WTC11 (cell line): ENCODE results near the gene MIAT. TPM values are rescaled to one million over a fixed set of nuclear protein-coding genes. Genes with fewer than 3 reads are reported as not detected.

Experiments
- ATAC-seq: fragments of 200-7000 bp; cut with Tn5 transposase; 2 replicates; pipeline ENCODE4 v1.10.0; 2021; ENCODE audit warnings: mild to moderate bottlenecking, moderate library complexity
- CTCF ChIA-PET: fragments of 300-600 bp; sonication (Branson Sonifier 250); formaldehyde crosslinking; loops from one replicate; lab custom pipeline; 2021; ENCODE audit warnings: antibody characterized with exemption; lab: Charles Lee
- POLR2A ChIA-PET: fragments of 350-600 bp; sonication (Branson Sonifier 250); formaldehyde crosslinking; loops from one replicate; lab custom pipeline; 2021; ENCODE audit warnings: antibody characterized with exemption; lab: Charles Lee
- DNase-seq: peaks from one replicate; pipeline ENCODE4 v3.0.0; 2021; ENCODE audit warnings: low spot score
- H3K27ac Mint-ChIP-seq: 2 replicates; pipeline ENCODE4 v1.8.0; 2021; ENCODE audit warnings: mixed read lengths
- H3K27me3 Mint-ChIP-seq: 2 replicates; pipeline ENCODE4 v1.8.0; 2021; ENCODE audit warnings: low read depth, mild to moderate bottlenecking, moderate library complexity, mixed read lengths
- H3K36me3 Mint-ChIP-seq: 2 replicates; pipeline ENCODE4 v1.8.0; 2021; ENCODE audit warnings: mixed read lengths
- H3K4me1 Mint-ChIP-seq: 2 replicates; pipeline ENCODE4 v1.8.0; 2022; ENCODE audit warnings: mixed read lengths
- H3K4me3 Mint-ChIP-seq: 2 replicates; pipeline ENCODE4 v1.8.0; 2021; ENCODE audit warnings: mild to moderate bottlenecking, moderate library complexity, mixed read lengths
- H3K9me3 Mint-ChIP-seq: 2 replicates; pipeline ENCODE4 v1.8.0; 2021; ENCODE audit warnings: mixed read lengths
- ATF2 ChIP-seq: sonication (generic); formaldehyde crosslinking; IDR thresholded peaks from 2 replicates; pipeline ENCODE4 v1.8.1; 2022; ENCODE audit warnings: low read depth, missing genetic modification reagents, borderline replicate concordance
- CREB1 ChIP-seq: sonication (generic); formaldehyde crosslinking; IDR thresholded peaks from 2 replicates; pipeline ENCODE4 v1.8.0; 2023; ENCODE audit warnings: mild to moderate bottlenecking, missing genetic modification reagents
- CTCF ChIP-seq: fragments of 200-600 bp; IDR thresholded peaks from 2 replicates; pipeline ENCODE4 v1.8.0; 2022; ENCODE audit warnings: antibody characterized with exemption
- E2F1 ChIP-seq: sonication (generic); formaldehyde crosslinking; IDR thresholded peaks from 2 replicates; pipeline ENCODE4 v1.8.0; 2022; ENCODE audit warnings: mild to moderate bottlenecking, missing genetic modification reagents
- ETV6 ChIP-seq: sonication (generic); formaldehyde crosslinking; IDR thresholded peaks from 2 replicates; pipeline ENCODE4 v1.8.1; 2022; ENCODE audit warnings: mild to moderate bottlenecking, missing genetic modification reagents
- FOXJ3 ChIP-seq: sonication (generic); formaldehyde crosslinking; IDR thresholded peaks from 2 replicates; pipeline ENCODE4 v1.9.0; 2021; ENCODE audit warnings: missing genetic modification reagents, mild to moderate bottlenecking, borderline replicate concordance
- FOXK1 ChIP-seq: sonication (generic); formaldehyde crosslinking; IDR thresholded peaks from 2 replicates; pipeline ENCODE4 v1.8.0; 2022; ENCODE audit warnings: mild to moderate bottlenecking, moderate library complexity, missing genetic modification reagents
- GABPB1 ChIP-seq: sonication (generic); formaldehyde crosslinking; IDR thresholded peaks from 2 replicates; pipeline ENCODE4 v1.8.1; 2023; ENCODE audit warnings: mild to moderate bottlenecking, missing genetic modification reagents
- GTF2I ChIP-seq: fragments of 250-450 bp; sonication (Bioruptor Pico); conservative IDR thresholded peaks from 2 replicates; pipeline ENCODE4 v1.4.0; 2021; ENCODE audit warnings: mild to moderate bottlenecking
- IRF2 ChIP-seq: sonication (generic); formaldehyde crosslinking; IDR thresholded peaks from 2 replicates; pipeline ENCODE4 v1.8.0; 2022; ENCODE audit warnings: low read depth, missing genetic modification reagents, borderline replicate concordance
- JAZF1 ChIP-seq: fragments of 250-450 bp; sonication (Bioruptor Pico); IDR thresholded peaks from 2 replicates; pipeline ENCODE4 v1.9.0; 2021; ENCODE audit warnings: moderate library complexity, mild to moderate bottlenecking, inconsistent platforms
- NFYB ChIP-seq: sonication (generic); formaldehyde crosslinking; conservative IDR thresholded peaks from 2 replicates; pipeline ENCODE4 v1.8.0; 2022; ENCODE audit warnings: low read depth, missing genetic modification reagents
- NR2C2 ChIP-seq: sonication (generic); formaldehyde crosslinking; IDR thresholded peaks from 2 replicates; pipeline ENCODE4 v1.8.0; 2022; ENCODE audit warnings: mild to moderate bottlenecking, missing genetic modification reagents
- STAT6 ChIP-seq: sonication (generic); formaldehyde crosslinking; conservative IDR thresholded peaks from 2 replicates; pipeline ENCODE4 v1.8.1; 2023; ENCODE audit warnings: mild to moderate bottlenecking, low read depth, missing genetic modification reagents, moderate library complexity
- TCF7 ChIP-seq: sonication (generic); formaldehyde crosslinking; IDR thresholded peaks from 2 replicates; pipeline ENCODE4 v1.8.0; 2022; ENCODE audit warnings: mild to moderate bottlenecking, low read depth, missing genetic modification reagents, moderate library complexity
- ZNF138 ChIP-seq: sonication (generic); formaldehyde crosslinking; conservative IDR thresholded peaks from 2 replicates; pipeline ENCODE4 v1.8.1; 2022; ENCODE audit warnings: mild to moderate bottlenecking, moderate library complexity, missing genetic modification reagents
- ZNF416 ChIP-seq: fragments of 250-450 bp; sonication (Bioruptor Pico); IDR thresholded peaks from 2 replicates; pipeline ENCODE4 v1.9.0; 2021; ENCODE audit warnings: mild to moderate bottlenecking, inconsistent platforms
- ZNF512 ChIP-seq: sonication (generic); formaldehyde crosslinking; IDR thresholded peaks from 2 replicates; pipeline ENCODE4 v1.8.1; 2022; ENCODE audit warnings: missing genetic modification reagents, borderline replicate concordance
- total RNA-seq: library from RNA; stranded (reverse); gene quantifications from 3 replicates; pipeline ENCODE4 v1.2.3, GENCODE V29; 2021

The MIAT gene
- total RNA-seq, 1 experiment from 2014 or later: 50.7 TPM

GRCh38 chr22:26707090-26707489 is 49.7 kb downstream of the MIAT start:
- TF ChIP-seq NR2C2 (no peak), E2F1 (CRISPR knock-in tag) (no peak), ZNF416 (no peak), CTCF (no peak), TCF7 (CRISPR knock-in tag) (no peak), JAZF1 (no peak), FOXK1 (CRISPR knock-in tag) (no peak), CREB1 (CRISPR knock-in tag) (no peak), IRF2 (no peak), GABPB1 (CRISPR knock-in tag) (no peak), NFYB (CRISPR knock-in tag) (no peak), ETV6 (CRISPR knock-in tag) (no peak), GTF2I (CRISPR knock-in tag) (no peak), FOXJ3 (no peak)
- Mint-ChIP-seq H3K9me3 (peaks cover 24% of the 10 kb centered on the region), H3K27ac (no peak overlapping the region), H3K4me1 (peaks cover 14% of the 10 kb centered on the region), H3K4me3 (no peak overlapping the region), H3K27me3 (peaks cover 5% of the 10 kb centered on the region; the same call in 1 of the 2 replicates), H3K36me3 (peaks cover 25% of the 10 kb centered on the region)
- POLR2A ChIA-PET: no interaction called here
- CTCF ChIA-PET: interaction anchor here (1.2 kb wide), 1 partner anchor 28 kb away, joined by 3 read pairs; no protein-coding TSS in a partner anchor
- DNase-seq: no peak
- ATAC-seq: no peak

- H3K9me3 Mint-ChIP-seq: peaks cover 24% of the 10 kb centered on the region
- DNase-seq: no peak
- no peak for TF ChIP-seq ZNF512 (CRISPR knock-in tag)
- TF ChIP-seq ZNF138: no peak
- TF ChIP-seq ATF2 (CRISPR knock-in tag): no peak
- no peak for TF ChIP-seq STAT6
- TF ChIP-seq, all 79 proteins: peak for 0
- Mint-ChIP-seq H3K4me3 (no peak overlapping the region), H3K27me3 (peaks cover 5% of the 10 kb centered on the region; the same call in 1 of the 2 replicates), H3K36me3 (peaks cover 25% of the 10 kb centered on the region), H3K4me1 (peaks cover 14% of the 10 kb centered on the region), H3K27ac (no peak overlapping the region)
- no peak for ATAC-seq
- ChIA-PET CTCF (interaction anchor here (1.2 kb wide), 1 partner anchor 29 kb away, joined by 3 read pairs; no protein-coding TSS in a partner anchor), POLR2A (no interaction called here)
These were observed 50.2 kb downstream of the MIAT start for GRCh38 chr22:26707581-26707980.
